ENCODE data around the gene ZMYND11. TPM values are rescaled to one million over a fixed set of nuclear protein-coding genes. Genes with fewer than 3 reads are reported as not detected.

ZMYND11 gene
- total RNA-seq, 4 donors from 2014 or later: 127 to 179 (median 154) TPM

DNA sequence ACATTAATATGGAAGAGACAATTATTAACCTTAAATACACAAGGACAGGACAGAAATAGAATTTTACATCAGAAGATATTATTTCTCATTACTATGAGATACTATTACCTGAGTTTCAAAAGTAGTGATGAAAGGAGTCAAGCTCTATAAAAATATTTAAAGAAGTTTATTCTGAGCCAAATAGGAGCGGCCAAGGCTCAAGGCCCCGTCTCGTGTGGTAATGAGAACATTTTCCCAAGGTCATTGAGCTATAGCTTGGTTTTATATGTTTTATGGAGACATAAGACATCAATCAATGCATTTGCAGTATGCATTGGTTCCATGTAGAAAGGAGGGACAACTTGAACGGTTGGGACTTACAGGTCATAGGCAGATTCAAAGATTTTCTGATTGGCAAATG is 29.4 kb upstream of the ZMYND11 start:
- TF ChIP-seq, protein P1, sequence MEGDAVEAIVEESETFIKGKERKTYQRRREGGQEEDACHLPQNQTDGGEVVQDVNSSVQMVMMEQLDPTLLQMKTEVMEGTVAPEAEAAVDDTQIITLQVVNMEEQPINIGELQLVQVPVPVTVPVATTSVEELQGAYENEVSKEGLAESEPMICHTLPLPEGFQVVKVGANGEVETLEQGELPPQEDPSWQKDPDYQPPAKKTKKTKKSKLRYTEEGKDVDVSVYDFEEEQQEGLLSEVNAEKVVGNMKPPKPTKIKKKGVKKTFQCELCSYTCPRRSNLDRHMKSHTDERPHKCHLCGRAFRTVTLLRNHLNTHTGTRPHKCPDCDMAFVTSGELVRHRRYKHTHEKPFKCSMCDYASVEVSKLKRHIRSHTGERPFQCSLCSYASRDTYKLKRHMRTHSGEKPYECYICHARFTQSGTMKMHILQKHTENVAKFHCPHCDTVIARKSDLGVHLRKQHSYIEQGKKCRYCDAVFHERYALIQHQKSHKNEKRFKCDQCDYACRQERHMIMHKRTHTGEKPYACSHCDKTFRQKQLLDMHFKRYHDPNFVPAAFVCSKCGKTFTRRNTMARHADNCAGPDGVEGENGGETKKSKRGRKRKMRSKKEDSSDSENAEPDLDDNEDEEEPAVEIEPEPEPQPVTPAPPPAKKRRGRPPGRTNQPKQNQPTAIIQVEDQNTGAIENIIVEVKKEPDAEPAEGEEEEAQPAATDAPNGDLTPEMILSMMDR (IDR thresholded peaks at IDR 0.05): no peak
- TF ChIP-seq POLR2A (IDR thresholded peaks at IDR 0.05): no peak
- Histone ChIP-seq H3K9me3 (no peaks in the 10 kb centered on the region), H3K36me3 (no peaks in the 10 kb centered on the region), H3K27me3 (no peaks in the 10 kb centered on the region), H3K4me1 (no peaks in the 10 kb centered on the region), H3K27ac (no peak overlapping the region), H3K4me3 (replicated peaks in 1 of 3) (no peak overlapping the region)
- no peak for DNase-seq
- intact Hi-C loops (cut with DNase I): no loop called here
- WGBS, 2 donors: 90% methylated on average over 4 of the region's 4 CpGs

DNA sequence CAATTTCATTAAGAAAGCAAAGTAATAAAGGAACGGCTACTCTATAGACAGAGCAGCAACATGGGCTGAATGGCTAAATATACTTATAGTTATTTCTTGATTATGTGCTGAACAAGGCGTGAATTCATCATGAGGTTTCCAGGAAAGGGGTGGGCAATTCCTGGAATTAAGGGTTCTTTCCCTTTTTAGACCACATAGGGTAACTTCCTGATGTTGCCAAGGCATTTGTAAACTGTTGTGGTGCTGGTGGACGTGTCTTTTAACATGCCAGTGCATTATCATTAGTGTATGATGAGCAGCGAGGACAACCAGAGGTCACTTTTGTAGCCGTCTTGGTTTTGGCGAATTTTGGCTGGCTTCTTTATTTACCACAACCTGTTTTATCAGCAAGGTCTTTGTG is 28.5 kb upstream of the ZMYND11 start:
- H3K9me3 ChIP-seq: no peaks in the 10 kb centered on the region
- no peaks in the 10 kb centered on the region for H3K4me1 ChIP-seq
- no peak overlapping the region for H3K27ac ChIP-seq
- 80 to 87% methylated on average over 6 of the region's 6 CpGs for WGBS, 2 donors
- H3K27me3 ChIP-seq: no peaks in the 10 kb centered on the region
- H3K4me3 ChIP-seq (replicated peaks in 1 of 3): no peak overlapping the region
- H3K36me3 ChIP-seq: no peaks in the 10 kb centered on the region
- no peak for DNase-seq
- TF ChIP-seq, protein P1 (IDR thresholded peaks at IDR 0.05): no peak
- no peak for TF ChIP-seq POLR2A (IDR thresholded peaks at IDR 0.05)
- intact Hi-C loops (cut with DNase I): no loop called here

DNA sequence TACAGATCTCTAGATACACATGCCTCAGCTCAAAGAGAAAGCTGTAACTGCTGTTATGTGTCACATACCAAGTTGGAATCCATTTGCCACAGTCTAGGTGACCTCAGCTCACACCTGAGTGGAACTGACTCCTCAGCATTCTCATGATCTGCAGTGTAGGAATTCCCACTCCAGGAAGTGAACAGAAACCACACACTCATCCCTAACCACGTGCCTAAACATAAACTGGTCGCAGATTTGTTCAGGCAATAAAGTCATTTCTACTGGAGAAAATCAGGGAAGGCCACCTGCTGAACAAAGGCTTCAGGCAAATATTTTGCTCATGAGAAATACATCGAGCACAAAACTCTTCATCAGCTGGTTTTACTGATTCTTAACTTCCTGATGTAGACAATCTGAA is 23.0 kb upstream of the ZMYND11 start:
- Histone ChIP-seq H3K36me3 (no peaks in the 10 kb centered on the region), H3K9me3 (no peaks in the 10 kb centered on the region), H3K27ac (no peak overlapping the region), H3K4me3 (replicated peaks in 1 of 3) (no peak overlapping the region), H3K27me3 (no peaks in the 10 kb centered on the region), H3K4me1 (no peaks in the 10 kb centered on the region)
- TF ChIP-seq, protein P1 (IDR thresholded peaks at IDR 0.05): no peak
- TF ChIP-seq POLR2A (IDR thresholded peaks at IDR 0.05): no peak
- 59 to 69% methylated on average over 3 of the region's 3 CpGs for WGBS, 2 donors
- intact Hi-C loops (cut with DNase I): no loop called here
- DNase-seq: peak in 1 of 2 donors; percentile 13

DNA sequence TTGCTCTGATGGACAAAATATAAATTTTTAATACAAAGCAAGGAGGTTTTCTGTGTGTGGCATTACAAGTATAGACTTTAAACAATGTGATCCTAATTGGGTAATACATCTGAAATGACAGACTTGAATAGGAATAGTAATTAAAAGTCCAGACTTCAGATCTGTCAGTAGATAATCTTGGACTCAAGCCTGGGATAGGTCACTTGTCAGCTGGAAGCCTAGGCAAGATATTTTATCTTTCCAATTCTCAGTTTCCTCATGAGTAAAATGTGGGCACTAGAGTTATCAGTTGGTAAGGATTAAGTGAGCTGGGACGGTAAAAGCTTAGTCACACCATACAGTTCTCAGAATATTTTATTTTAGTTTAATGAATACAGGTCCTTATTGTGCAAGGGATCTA is 10.4 kb upstream of the ZMYND11 start:
- DNase-seq: no peak
- Histone ChIP-seq H3K9me3 (no peaks in the 10 kb centered on the region), H3K27ac (no peak overlapping the region), H3K4me3 (replicated peaks in 1 of 3) (no peak overlapping the region), H3K4me1 (peaks cover 0 to 4% of the 10 kb centered on the region in 2 donors), H3K27me3 (no peaks in the 10 kb centered on the region), H3K36me3 (no peaks in the 10 kb centered on the region)
- intact Hi-C loops (cut with DNase I): no loop called here
- no peak for TF ChIP-seq POLR2A (IDR thresholded peaks at IDR 0.05)
- TF ChIP-seq, protein P1 (IDR thresholded peaks at IDR 0.05): no peak
- WGBS, 2 donors: 81 to 84% methylated on average over 1 of the region's 1 CpG

DNA sequence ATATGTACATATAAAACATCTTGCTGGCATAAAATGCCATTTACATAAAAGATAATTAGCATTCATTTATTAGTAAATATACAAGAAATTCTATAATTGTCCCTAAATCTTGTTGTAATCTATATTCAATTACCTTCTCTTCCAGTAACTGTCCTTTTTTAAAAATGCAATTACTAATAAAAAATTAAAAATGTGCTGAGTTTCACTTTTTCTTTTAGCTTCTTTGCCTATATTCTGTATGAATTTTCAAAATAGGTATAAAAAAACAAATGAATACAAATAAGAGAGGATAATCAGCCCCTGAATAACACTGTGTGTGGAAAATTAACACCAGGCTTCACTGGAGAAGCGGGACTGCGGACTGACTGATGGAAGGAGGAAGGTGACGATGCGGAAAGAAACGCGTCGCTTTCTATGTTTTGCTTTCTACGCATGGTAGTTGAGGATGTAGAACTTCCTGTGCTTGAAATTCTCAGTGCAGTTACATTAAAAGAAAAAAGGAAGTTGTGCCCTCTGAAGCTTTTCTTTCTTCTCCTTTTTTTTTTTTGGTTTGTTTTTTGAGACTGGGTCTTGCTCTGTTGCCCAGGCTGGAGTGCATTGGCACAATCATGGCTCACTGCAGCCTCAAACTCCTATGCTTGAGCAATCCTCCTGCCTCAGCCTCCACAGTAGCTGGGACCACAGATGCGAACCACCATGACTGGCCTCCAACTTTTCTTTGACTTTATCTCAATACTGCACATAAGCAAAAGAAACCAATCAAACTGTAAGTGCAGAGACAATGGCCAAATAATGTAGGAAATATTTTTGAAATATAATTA is 7.4 kb upstream of the ZMYND11 start:
- intact Hi-C loops (cut with DNase I): no loop called here
- TF ChIP-seq, protein P1 (IDR thresholded peaks at IDR 0.05): no peak
- TF ChIP-seq POLR2A (IDR thresholded peaks at IDR 0.05): no peak
- Histone ChIP-seq H3K36me3 (no peaks in the 10 kb centered on the region), H3K27ac (no peak overlapping the region), H3K27me3 (no peaks in the 10 kb centered on the region), H3K9me3 (no peaks in the 10 kb centered on the region), H3K4me1 (peaks cover 6 to 8% of the 10 kb centered on the region in 2 donors), H3K4me3 (replicated peaks in 1 of 3) (no peak overlapping the region)
- DNase-seq: no peak
- WGBS, 2 donors: 73 to 79% methylated on average over 9 of the region's 9 CpGs
